Hepatocyte (in vitro differentiated cells): ENCODE measurements around the gene CCPG1.

Experiments
- EZH2phosphoT487 ChIP-seq: fragments of 200-600 bp; sonication (generic); IDR thresholded peaks from one replicate; pipeline ENCODE4 v1.6.1; 2018; ENCODE audit warnings: antibody characterized with exemption, mild to moderate bottlenecking, low read depth, moderate library complexity; ENCODE audit not compliant: unreplicated experiment, severe bottlenecking
- TF ChIP-seq, protein P1 (sequence below): fragments of 200-600 bp; sonication (generic); IDR thresholded peaks from 2 replicates; pipeline ENCODE4 v1.5.1; 2016; ENCODE audit warnings: antibody characterized with exemption, mild to moderate bottlenecking; ENCODE audit not compliant: poor library complexity

DNA sequence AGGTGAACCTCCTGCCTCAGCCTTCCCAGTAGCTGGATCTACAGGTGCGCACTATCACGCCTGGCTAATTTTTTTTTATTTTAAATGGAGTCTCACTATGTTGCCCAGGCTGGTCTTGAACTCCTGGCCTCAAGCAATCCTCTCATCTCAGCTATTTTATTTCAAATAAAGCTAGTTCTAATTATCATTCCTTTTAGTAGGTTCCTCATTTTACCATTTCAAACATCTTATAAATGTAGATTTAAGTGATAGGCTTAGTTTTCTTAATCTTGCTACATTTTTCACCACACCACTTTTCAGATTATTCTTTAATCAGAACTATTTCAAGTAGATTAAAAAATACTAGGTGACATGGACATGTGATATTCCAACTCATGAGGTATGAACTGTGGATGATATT is 58.9 kb downstream of the CCPG1 start:
- no peak for TF ChIP-seq EZH2phosphoT487
- TF ChIP-seq, protein P1, sequence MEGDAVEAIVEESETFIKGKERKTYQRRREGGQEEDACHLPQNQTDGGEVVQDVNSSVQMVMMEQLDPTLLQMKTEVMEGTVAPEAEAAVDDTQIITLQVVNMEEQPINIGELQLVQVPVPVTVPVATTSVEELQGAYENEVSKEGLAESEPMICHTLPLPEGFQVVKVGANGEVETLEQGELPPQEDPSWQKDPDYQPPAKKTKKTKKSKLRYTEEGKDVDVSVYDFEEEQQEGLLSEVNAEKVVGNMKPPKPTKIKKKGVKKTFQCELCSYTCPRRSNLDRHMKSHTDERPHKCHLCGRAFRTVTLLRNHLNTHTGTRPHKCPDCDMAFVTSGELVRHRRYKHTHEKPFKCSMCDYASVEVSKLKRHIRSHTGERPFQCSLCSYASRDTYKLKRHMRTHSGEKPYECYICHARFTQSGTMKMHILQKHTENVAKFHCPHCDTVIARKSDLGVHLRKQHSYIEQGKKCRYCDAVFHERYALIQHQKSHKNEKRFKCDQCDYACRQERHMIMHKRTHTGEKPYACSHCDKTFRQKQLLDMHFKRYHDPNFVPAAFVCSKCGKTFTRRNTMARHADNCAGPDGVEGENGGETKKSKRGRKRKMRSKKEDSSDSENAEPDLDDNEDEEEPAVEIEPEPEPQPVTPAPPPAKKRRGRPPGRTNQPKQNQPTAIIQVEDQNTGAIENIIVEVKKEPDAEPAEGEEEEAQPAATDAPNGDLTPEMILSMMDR, result no peak
